ENCODE measurements around the gene STAM. TPM values are rescaled to one million over a fixed set of nuclear protein-coding genes. Genes with fewer than 3 reads are reported as not detected.

The STAM gene
- 10.7 and 11.2 TPM in 2 replicates for total RNA-seq

DNA sequence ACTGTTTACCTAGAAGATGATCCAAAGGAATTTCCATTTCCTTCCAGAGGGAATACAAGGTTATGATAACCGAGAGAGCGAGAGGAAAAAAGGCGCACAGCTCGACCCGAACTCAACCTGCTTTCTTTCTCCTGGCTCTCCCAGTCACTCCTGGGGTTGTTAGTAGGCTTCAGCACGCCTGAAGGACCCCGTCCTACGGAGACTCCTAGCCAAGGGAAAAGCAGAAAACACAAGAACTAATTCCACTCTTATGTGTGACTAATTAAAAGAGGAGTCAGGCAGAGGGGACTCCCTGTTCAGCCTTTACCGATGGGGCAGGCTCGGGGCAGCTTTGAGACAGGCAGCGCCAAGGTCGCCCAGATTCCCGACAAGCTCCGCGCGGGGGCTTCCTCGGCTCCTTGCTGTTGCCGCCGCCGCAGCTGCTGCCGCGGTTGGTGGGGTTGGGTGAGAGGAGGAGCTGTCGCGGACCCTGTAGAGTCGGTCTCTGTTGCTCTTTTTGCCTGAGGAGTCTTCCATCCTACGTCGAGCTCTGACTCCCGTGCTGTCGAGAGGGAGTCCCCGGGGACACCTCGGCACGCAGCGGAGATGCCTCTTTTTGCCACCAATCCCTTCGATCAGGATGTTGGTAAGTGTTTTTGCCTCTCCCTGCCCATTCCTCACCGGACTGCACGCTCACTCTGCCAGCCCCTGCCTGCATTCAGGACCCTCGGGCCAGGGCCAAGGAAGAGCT lies at the start of gene STAM:
TSS of gene STAM (plus strand) at position 397 of the 730 bp plus-strand sequence. CDS start at position 586, 189 bp downstream.

DNA sequence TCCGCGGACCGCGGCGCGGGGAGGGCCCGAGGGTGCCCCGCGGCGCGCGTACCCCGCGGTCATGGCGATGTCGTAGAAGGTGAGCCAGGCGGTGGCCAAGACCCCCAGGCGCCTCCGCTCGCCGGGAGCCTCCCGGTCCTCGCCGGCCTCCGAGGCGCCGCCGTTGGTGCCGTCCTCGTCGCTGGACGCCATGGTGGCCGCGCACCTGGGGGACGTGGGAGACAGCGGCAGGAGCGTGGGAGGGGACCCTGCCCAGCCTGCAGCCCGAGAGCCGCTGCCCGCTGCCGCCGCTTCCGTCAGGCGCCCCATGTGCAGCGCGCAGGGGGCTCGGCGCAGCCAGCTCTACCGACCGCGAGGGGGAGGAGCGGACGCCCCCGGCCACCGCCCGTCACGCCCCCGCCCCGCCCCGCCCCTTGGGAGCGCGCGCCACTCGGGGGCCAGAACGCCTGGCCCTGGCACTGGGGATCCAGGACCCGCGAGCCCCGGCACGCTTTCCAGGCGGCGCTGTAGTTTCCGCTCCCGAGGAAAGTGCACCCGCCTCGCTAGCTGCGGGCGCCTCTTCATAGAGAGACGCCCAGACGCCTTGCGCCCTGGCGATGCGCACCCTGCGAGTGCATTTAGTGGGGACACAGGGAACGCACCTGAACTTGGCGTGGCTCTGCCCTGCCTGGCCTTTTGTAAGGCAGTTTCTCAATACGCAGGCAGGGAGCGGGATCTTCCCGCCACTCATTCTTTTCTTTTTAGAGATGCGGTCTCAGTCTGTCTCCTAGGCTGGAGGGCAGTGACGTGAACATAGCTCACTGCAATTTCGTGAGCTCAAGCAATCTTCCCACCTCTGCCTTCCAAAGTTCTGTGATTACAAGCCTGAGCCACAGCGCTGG lies 26.7 kb upstream of the STAM start, which contains the start of gene HACD1:
TSS of gene HACD1 (minus strand) at position 344 of the 881 bp plus-strand sequence. CDS start at position 309, 35 bp downstream.

DNA sequence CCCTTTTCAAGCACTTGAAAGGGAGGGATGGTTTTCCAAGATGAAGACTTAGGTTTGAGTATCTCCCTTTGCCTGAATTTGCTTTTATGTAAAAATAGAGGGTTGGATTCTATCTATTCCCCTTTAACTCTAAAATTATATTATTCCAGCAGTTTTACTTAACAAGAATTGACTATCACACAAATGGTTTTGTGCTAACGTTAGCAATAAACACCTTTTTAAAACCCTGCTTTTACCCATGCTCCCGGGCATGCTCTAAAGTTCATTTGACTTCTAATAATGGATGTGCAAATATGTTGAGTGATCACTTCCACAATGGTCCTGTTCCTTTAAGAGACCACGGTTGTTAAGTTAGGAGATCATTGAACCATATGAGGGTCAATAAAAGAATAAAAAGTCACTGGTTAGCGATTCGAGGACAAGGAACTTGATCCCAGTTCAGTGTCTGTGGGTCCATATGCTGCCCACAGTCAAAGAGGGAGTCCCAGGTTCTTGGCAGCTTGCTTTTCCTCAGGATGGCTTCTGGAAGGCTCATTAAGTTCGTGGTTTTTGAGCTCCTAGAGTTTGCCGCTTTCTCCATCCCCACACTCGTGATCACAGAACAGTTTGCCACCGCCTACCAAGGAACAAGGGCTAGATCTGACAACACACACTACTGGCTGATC lies 108.0 kb downstream of the STAM start, which contains the start of gene TMEM236:
TSS of gene TMEM236 (plus strand) at position 421 of the 665 bp plus-strand sequence. CDS start at position 516, 95 bp downstream.

Other genes with a start within 250 kb of the STAM start
- gene ST8SIA6, start 189.6 kb upstream of the STAM start, total RNA-seq, result 0.26 and 0.54 TPM in 2 replicates
- 14.7 and 17.9 TPM in 2 replicates for gene HACD1, start 26.8 kb upstream of the STAM start, total RNA-seq
- 0.17 and 0.43 TPM in 2 replicates for gene TMEM236, start 108.0 kb downstream of the STAM start, total RNA-seq
- 201 and 288 TPM in 2 replicates for gene MRC1, start 165.2 kb downstream of the STAM start, total RNA-seq